ENCODE results near the gene INPP5D. TPM values are rescaled to one million over a fixed set of nuclear protein-coding genes. Genes with fewer than 3 reads are reported as not detected.
"Not testable (repeated sequence)": the region's sequence is repeated elsewhere in the genome, so short reads cannot be mapped to it uniquely, and the experiment has no call there.

INPP5D gene
- total and polyA plus RNA-seq, 4 donors = 2.9 to 18.8 (median 6.6) TPM

DNA sequence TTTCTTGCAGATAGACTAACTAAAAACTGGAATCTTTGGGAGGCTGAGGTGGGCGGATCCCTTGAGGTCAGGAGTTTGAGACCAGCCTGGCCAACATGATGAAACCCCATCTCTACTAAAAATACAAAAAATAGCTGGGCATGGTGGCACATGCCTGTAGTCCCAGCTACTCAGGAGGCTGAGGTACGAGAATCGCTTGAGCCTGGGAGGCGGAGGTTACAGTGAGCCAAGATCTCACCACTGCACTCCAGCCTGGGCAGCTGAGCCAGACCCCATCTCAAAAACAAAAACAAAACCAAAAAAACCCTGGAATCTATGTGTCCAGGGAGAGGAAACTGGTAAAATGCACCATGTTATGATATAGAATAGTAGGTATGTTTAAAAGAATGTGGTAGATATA, 7.6 kb upstream of the INPP5D start:
- 98% methylated on average over 4 of the region's 4 CpGs for WGBS
- not testable (repeated sequence) for H3K9me3 ChIP-seq (ENCODE audit: control insufficient read depth in 4 of 4, low read length in 3 of 4); H3K4me3 ChIP-seq (ENCODE audit: low read depth in 1 of 3, low read length in 3 of 3); H3K27ac ChIP-seq (ENCODE audit: low read depth in 1 of 2, low read length in 2 of 2); H3K4me1 ChIP-seq (ENCODE audit: control insufficient read depth in 4 of 4, insufficient read depth in 4 of 4, low read length in 3 of 4); DNase-seq (ENCODE audit: low spot score); H3K9ac ChIP-seq (ENCODE audit: low read depth in 1 of 2, low read length in 2 of 2); H3K36me3 ChIP-seq (ENCODE audit: control insufficient read depth in 4 of 4, insufficient read depth in 3 of 4, low read depth in 1 of 4, low read length in 3 of 4); H3K27me3 ChIP-seq (ENCODE audit: control insufficient read depth in 4 of 4, insufficient read depth in 4 of 4, low read length in 3 of 4)

DNA sequence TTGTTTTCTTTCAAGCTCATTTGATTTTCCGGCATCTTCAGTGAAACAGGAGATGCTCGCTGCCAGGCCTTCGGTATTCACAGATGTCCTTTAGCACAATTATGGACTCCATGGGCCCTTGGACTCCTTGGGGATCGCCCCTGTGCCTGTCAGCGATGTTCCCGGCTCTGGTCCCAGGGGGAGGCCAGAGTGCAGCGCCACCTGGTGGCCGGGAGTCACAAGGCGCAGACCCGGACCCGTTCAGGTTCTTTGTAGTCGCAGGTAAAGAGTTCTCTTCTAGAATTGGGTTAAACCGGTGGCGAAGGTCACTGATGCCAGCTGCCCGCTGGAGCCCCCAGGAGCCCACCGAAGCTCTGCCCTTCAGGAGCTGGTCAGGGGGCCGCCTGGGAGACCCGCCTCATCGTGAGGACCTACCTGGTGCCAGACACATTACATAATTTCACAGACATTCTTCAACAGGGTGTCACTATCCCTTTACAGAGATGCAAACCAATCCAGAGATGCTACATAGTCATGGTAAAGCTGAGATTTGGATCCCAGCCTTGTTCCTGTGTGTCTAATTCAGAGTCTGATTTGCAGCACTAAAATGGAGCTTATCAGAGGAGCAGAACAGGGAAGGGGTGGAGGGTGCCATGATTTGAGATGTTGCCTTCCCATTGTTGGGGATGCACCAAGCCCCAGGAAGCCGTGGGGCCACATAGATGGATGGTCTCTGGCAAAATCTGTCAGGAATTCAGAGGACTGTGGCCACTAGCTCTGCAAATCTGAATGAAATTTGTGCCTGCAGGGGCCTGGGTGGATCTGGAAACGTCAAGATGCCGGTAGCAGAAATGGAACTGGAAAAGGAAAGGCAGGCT, 6.0 kb upstream of the INPP5D start:
- no peak overlapping the region for H3K9ac ChIP-seq (ENCODE audit: low read depth in 1 of 2, low read length in 2 of 2)
- WGBS = 24% methylated on average over 22 of the region's 22 CpGs
- no peaks in the 10 kb centered on the region for H3K27me3 ChIP-seq (ENCODE audit: control insufficient read depth in 4 of 4, insufficient read depth in 4 of 4, low read length in 3 of 4)
- no peak overlapping the region for H3K27ac ChIP-seq (ENCODE audit: low read depth in 1 of 2, low read length in 2 of 2)
- TF ChIP-seq EGR1 (IDR thresholded peaks at IDR 0.05; ENCODE audit: low read depth in 2 of 2) (no peak), YY1 (IDR thresholded peaks at IDR 0.05) (no peak), RAD21 (IDR thresholded peaks at IDR 0.05) (peak; percentile 89 to 93)
- TF ChIP-seq, protein P1, sequence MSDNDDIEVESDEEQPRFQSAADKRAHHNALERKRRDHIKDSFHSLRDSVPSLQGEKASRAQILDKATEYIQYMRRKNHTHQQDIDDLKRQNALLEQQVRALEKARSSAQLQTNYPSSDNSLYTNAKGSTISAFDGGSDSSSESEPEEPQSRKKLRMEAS (IDR thresholded peaks at IDR 0.05) = no peak
- TF ChIP-seq, protein P2, sequence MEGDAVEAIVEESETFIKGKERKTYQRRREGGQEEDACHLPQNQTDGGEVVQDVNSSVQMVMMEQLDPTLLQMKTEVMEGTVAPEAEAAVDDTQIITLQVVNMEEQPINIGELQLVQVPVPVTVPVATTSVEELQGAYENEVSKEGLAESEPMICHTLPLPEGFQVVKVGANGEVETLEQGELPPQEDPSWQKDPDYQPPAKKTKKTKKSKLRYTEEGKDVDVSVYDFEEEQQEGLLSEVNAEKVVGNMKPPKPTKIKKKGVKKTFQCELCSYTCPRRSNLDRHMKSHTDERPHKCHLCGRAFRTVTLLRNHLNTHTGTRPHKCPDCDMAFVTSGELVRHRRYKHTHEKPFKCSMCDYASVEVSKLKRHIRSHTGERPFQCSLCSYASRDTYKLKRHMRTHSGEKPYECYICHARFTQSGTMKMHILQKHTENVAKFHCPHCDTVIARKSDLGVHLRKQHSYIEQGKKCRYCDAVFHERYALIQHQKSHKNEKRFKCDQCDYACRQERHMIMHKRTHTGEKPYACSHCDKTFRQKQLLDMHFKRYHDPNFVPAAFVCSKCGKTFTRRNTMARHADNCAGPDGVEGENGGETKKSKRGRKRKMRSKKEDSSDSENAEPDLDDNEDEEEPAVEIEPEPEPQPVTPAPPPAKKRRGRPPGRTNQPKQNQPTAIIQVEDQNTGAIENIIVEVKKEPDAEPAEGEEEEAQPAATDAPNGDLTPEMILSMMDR (IDR thresholded peaks at IDR 0.05; ENCODE audit: low read depth, low read length, missing input control) = peak; percentile 77
- H3K36me3 ChIP-seq (ENCODE audit: control insufficient read depth in 4 of 4, insufficient read depth in 3 of 4, low read depth in 1 of 4, low read length in 3 of 4) = no peaks in the 10 kb centered on the region
- peak; percentile 81 for DNase-seq (ENCODE audit: low spot score)
- peaks cover 0 to 2% (median under 1%) of the 10 kb centered on the region in 4 donors for H3K4me1 ChIP-seq (ENCODE audit: control insufficient read depth in 4 of 4, insufficient read depth in 4 of 4, low read length in 3 of 4)
- H3K4me3 ChIP-seq (ENCODE audit: low read depth in 1 of 3, low read length in 3 of 3) = no peak overlapping the region
- H3K9me3 ChIP-seq (ENCODE audit: control insufficient read depth in 4 of 4, low read length in 3 of 4) = no peaks in the 10 kb centered on the region

DNA sequence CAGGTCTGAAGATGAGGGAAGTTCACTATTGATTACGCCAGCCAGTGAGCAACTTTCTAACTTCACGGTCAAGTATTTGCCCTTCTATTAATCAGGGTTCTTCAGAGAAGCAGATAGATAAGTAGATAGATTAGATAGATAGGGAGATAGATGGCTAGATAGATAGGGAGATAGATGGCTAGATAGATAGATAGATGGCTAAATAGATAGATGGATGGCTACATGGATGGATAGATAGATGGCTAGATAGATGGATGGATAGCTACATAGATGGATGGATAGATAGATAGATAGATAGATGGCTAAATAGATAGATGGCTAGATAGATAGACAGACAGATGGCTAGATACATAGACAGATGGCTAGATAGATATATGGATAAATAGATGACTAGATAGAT, 4.8 kb upstream of the INPP5D start:
- DNase-seq (ENCODE audit: low spot score) = no peak
- TF ChIP-seq FOXA1 (IDR thresholded peaks at IDR 0.05) (no peak), NR2F2 (IDR thresholded peaks at IDR 0.05) (no peak), TAF1 (conservative IDR thresholded peaks at IDR 0.05) (no peak), HNF4A (conservative IDR thresholded peaks at IDR 0.05) (no peak), GABPA (IDR thresholded peaks at IDR 0.05 in 1 of 2, conservative IDR thresholded peaks at IDR 0.05 in 1 of 2) (no peak), FOXA2 (IDR thresholded peaks at IDR 0.05) (no peak), RXRA (IDR thresholded peaks at IDR 0.05) (no peak)
- TF ChIP-seq, protein P3, sequence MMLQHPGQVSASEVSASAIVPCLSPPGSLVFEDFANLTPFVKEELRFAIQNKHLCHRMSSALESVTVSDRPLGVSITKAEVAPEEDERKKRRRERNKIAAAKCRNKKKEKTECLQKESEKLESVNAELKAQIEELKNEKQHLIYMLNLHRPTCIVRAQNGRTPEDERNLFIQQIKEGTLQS (IDR thresholded peaks at IDR 0.05) = no peak
- H3K9ac ChIP-seq (ENCODE audit: low read depth in 1 of 2, low read length in 2 of 2) = no peak overlapping the region
- WGBS = 93% methylated on average over 2 of the region's 2 CpGs
- H3K9me3 ChIP-seq (ENCODE audit: control insufficient read depth in 4 of 4, low read length in 3 of 4) = no peaks in the 10 kb centered on the region
- no peaks in the 10 kb centered on the region for H3K36me3 ChIP-seq (ENCODE audit: control insufficient read depth in 4 of 4, insufficient read depth in 3 of 4, low read depth in 1 of 4, low read length in 3 of 4)
- H3K4me3 ChIP-seq (ENCODE audit: low read depth in 1 of 3, low read length in 3 of 3) = no peak overlapping the region
- no peak overlapping the region for H3K27ac ChIP-seq (ENCODE audit: low read depth in 1 of 2, low read length in 2 of 2)
- H3K4me1 ChIP-seq (ENCODE audit: control insufficient read depth in 4 of 4, insufficient read depth in 4 of 4, low read length in 3 of 4) = peaks cover 0 to 2% (median under 1%) of the 10 kb centered on the region in 4 donors
- H3K27me3 ChIP-seq (ENCODE audit: control insufficient read depth in 4 of 4, insufficient read depth in 4 of 4, low read length in 3 of 4) = no peaks in the 10 kb centered on the region

Measured in liver (tissue), 9 donors.